Spleen (tissue), 11 donors: ENCODE results near the gene ELFN1. TPM values are rescaled to one million over a fixed set of nuclear protein-coding genes. Genes with fewer than 3 reads are reported as not detected.
A peak's percentile ranks its signal among the peaks of the same experiment; 100 is the strongest.

Experiments
- DNase-seq: peaks from one replicate; pipeline ENCODE4 v3.0.0-alpha.2; 2020
- H3K27ac ChIP-seq, 8 donors: fragments of 200-600 bp; sonication (generic) in 7 of 8; 1 replicate in 4 of 8; 2 replicates in 4 of 8; pipeline versions ENCODE4 v1.5.0 to v1.8.0; 2016 to 2021; ENCODE audit warnings: inconsistent platforms in 4 of 8, mild to moderate bottlenecking in 4 of 8, moderate library complexity in 1 of 8
- H3K27me3 ChIP-seq, 7 donors: fragments of 200-600 bp; sonication (generic) in 6 of 7; replicated peaks in 1 of 7; 1 replicate in 4 of 7; 2 replicates in 3 of 7; pipeline versions ENCODE4 v1.5.0 to v1.8.0; 2016 to 2021; ENCODE audit warnings: inconsistent platforms in 3 of 7, mild to moderate bottlenecking in 1 of 7
- H3K36me3 ChIP-seq, 6 donors: fragments of 200-600 bp; sonication (generic) in 5 of 6; 1 replicate in 4 of 6; 2 replicates in 2 of 6; pipeline versions ENCODE4 v1.5.0 to v1.8.0; 2016 to 2021; ENCODE audit warnings: inconsistent platforms in 2 of 6
- H3K4me1 ChIP-seq, 6 donors: fragments of 200-600 bp; sonication (generic) in 5 of 6; 1 replicate in 3 of 6; 2 replicates in 3 of 6; pipeline versions ENCODE4 v1.5.0 to v1.8.0; 2016 to 2021; ENCODE audit warnings: inconsistent platforms in 3 of 6
- H3K4me3 ChIP-seq, 8 donors: fragments of 200-600 bp; sonication (generic) in 7 of 8; 1 replicate in 4 of 8; 2 replicates in 4 of 8; pipeline versions ENCODE4 v1.5.0 to v1.8.0; 2016 to 2021; ENCODE audit warnings: inconsistent platforms in 4 of 8, mild to moderate bottlenecking in 4 of 8, moderate library complexity in 2 of 8
- H3K9me3 ChIP-seq, 8 donors: fragments of 200-600 bp; sonication (generic) in 7 of 8; 1 replicate in 4 of 8; 2 replicates in 4 of 8; pipeline versions ENCODE4 v1.5.0 to v1.8.0; 2016 to 2021; ENCODE audit warnings: inconsistent platforms in 4 of 8
- CTCF ChIP-seq, 11 experiments: fragments of 200-600 bp in 7 of 11; fragments of 450-650 bp in 4 of 11; sonication (generic) in 4 of 11; IDR thresholded peaks in 8 of 11; conservative IDR thresholded peaks in 3 of 11; 1 replicate in 7 of 11; 2 replicates in 4 of 11; pipeline versions ENCODE4 v1.4.0 to v1.8.0; 2016 to 2021; ENCODE audit warnings: antibody characterized with exemption in 11 of 11, inconsistent platforms in 4 of 11, mild to moderate bottlenecking in 1 of 11
- POLR2A ChIP-seq, 3 donors: fragments of 450-650 bp; IDR thresholded peaks; one replicate each; pipeline ENCODE4 v1.5.1; 2017; ENCODE audit warnings: antibody characterized with exemption in 3 of 3, mild to moderate bottlenecking in 1 of 3
- POLR2AphosphoS5 ChIP-seq, 3 donors: sonication (generic); formaldehyde crosslinking; IDR thresholded peaks; one replicate each; pipeline ENCODE4 v1.5.1; 2017; ENCODE audit warnings: antibody characterized with exemption in 3 of 3
- WGBS, 5 donors: extraction: QIAGEN DNeasy Blood & Tissue Kit in 3 of 5; methylation state at CpG; one replicate each; pipeline versions ENCODE4 v1.1.5 to v1.1.7; 2013 to 2018; 5-methylcytosine and 5-hydroxymethylcytosine counted together
- intact Hi-C: fragments of 100-400 bp; cut with DNase I; formaldehyde crosslinking; loops from one replicate; pipeline ENCODE4 v1.15.0; 2023; ENCODE audit warnings: low total_unique reads
- polyA plus RNA-seq, 3 donors: library from polyadenylated mRNA; stranded (reverse); fragments of 200-250 nt; gene quantifications; one replicate each; pipeline ENCODE4 v1.2.1, GENCODE V29; 2013
- total RNA-seq, 7 donors: library from RNA; depleted of rRNA in 3 of 7; stranded (reverse); fragments of >200 nt in 3 of 7; fragmentation: NEBNext Ultra II Directional in 4 of 7; extraction: Animal tissue kit (Norgen Biotek cat#: 25700) in 4 of 7; gene quantifications; one replicate each; pipeline versions ENCODE4 v1.1.0 to v1.2.1, GENCODE V29; 2016 to 2021
- donor health status: healthy with polysubstance abuse.
- donor health status: DM: no; HTN: no; CAD: no; lungs with moderate emphysema.
- donor health status: DM: no; HTN: no; CAD: no.
- donor health status: Bipolar disorder and iron deficiency.
- donor health status: healthy.
- donor health status: DM: no; HTN: no; CAD: no.
- donor health status: DM: yes; HTN: yes; CAD: no.

Gene ELFN1
- total and polyA plus RNA-seq, 10 donors, result 0.22 to 3.9 (median 2.4) TPM

DNA sequence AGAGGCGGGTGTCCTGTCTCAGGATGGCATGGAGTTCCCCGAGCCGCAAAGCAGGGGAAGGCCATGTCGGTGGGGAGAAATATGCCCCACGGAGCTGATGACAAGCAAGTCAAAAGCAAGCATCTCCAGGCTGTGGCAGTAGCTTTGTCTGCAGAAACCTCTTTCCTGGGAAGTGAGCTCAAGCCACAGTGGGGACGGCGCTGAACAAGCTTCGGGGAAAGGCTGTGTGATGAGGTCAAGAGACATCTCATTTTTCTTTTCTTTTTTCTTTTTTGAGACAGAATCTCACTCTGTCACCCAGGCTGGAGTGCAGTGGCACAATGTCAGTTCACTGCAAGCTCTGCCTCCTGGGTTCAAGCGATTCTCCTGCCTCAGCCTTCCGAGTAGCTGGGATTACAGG is 62.6 kb downstream of the ELFN1 start:
- 80 to 89% (median 87%) methylated on average over 10 of the region's 10 CpGs for WGBS, 5 donors
- no peak for DNase-seq
- Histone ChIP-seq H3K4me3 (no peak overlapping the region), H3K9me3 (peaks cover 0 to 25% (median 13%) of the 10 kb centered on the region in 8 donors), H3K27ac (no peak overlapping the region), H3K27me3 (peaks cover 0 to 38% (median 0%) of the 10 kb centered on the region in 7 donors), H3K36me3 (peaks cover 0 to 4% (median 0%) of the 10 kb centered on the region in 6 donors), H3K4me1 (no peaks in the 10 kb centered on the region)
- TF ChIP-seq CTCF (IDR thresholded peaks at IDR 0.05 in 8 of 11, conservative IDR thresholded peaks at IDR 0.05 in 3 of 11) (no peak), POLR2A (IDR thresholded peaks at IDR 0.05) (no peak), POLR2AphosphoS5 (IDR thresholded peaks at IDR 0.05) (no peak)
- intact Hi-C loops, result no loop called here

DNA sequence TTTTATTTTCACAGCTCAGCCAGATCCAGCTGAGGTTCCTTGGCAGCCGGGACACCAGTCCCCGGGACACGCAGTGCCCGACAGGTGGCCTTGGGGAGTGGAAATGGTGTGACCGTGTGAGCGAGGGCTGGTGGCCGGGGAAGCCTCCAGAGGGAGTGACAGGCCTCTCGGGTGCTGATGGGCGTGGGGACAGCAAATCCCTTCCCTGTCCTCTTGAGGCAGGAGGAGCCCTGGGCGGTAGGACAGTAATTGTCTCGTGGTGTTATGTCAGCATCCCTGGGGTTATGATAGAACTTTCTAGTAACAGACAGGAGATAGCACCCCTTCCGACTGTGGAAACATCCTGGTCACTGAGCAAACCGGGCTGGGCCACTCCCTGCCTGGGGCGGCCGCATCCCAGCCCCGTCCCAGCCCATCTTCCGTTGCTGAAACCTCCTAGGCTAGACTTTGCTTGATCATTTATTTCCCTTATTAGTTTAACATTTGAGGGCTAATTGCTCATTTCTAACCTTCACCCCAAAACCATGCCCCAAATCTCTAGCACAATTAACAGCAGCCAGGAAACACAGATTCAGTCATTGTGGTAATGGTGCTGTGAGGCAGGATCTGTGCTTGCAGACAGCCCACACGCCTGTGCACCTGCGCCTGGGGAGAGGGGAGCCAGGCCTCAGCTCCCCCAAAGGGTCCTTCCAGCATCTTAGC is 63.3 kb downstream of the ELFN1 start:
- Histone ChIP-seq H3K4me1 (peaks cover 0 to 6% (median 0%) of the 10 kb centered on the region in 6 donors), H3K36me3 (peaks cover 0 to 4% (median 0%) of the 10 kb centered on the region in 6 donors), H3K27ac (no peak overlapping the region), H3K4me3 (no peak overlapping the region), H3K9me3 (peaks cover 0 to 23% (median 13%) of the 10 kb centered on the region in 8 donors), H3K27me3 (peaks cover 0 to 44% (median 0%) of the 10 kb centered on the region in 7 donors)
- intact Hi-C loops, result no loop called here
- no peak for DNase-seq
- WGBS, 5 donors, result 74 to 87% (median 82%) methylated on average over 8 to 19 of the region's 19 CpGs
- TF ChIP-seq POLR2A (IDR thresholded peaks at IDR 0.05) (no peak), POLR2AphosphoS5 (IDR thresholded peaks at IDR 0.05) (peak in 2 of 3 donors; percentile 27 to 63)

DNA sequence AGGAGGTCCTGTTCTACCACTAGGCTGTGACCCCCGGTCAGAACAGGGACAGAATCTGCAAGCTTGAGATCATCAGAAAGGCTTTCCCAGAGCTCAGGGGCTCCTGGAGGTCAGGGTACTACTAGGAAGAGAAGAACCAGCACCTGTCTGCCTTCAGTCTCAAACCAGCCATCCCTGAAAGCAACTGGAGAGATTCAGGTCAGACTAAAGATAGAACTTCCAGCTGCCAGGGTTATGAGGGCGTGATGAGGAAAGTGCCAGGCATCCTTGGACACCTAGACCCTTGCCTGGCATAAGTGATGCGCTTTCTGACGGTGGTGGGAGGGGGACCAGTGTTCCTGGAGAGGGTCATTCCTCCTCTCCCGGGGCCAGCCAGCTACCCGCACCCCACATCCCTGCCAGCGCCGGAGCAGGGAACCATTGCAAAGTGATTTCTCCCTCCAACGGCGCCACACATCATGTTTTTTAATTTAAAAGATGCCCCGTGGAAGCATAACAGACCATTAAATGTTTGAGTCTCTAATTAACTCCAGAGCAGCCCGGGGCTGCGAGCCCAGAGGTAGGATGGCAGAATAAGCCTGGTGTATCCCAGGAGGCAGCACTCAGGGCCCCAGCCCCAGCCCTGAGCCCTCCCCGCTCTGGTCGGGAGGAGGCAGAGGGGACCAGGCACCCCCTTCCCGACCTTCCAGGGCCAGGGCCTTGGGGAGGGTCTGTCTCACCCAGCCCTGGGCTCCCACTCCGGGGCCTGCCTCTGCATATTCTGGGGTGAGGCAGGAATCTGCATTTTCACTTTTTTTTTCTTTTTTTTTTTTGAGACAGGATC is 64.0 kb downstream of the ELFN1 start:
- WGBS, 5 donors, result 87 to 91% (median 88%) methylated on average over 16 to 17 of the region's 17 CpGs
- Histone ChIP-seq H3K9me3 (peaks cover 0 to 16% (median 10%) of the 10 kb centered on the region in 8 donors), H3K27ac (no peak overlapping the region), H3K36me3 (peaks cover 0 to 3% (median 0%) of the 10 kb centered on the region in 6 donors), H3K27me3 (peaks cover 0 to 44% (median 0%) of the 10 kb centered on the region in 7 donors), H3K4me1 (peaks cover 0 to 10% (median 0%) of the 10 kb centered on the region in 6 donors), H3K4me3 (no peak overlapping the region)
- TF ChIP-seq CTCF (IDR thresholded peaks at IDR 0.05 in 8 of 11, conservative IDR thresholded peaks at IDR 0.05 in 3 of 11) (no peak), POLR2A (IDR thresholded peaks at IDR 0.05) (no peak), POLR2AphosphoS5 (IDR thresholded peaks at IDR 0.05) (no peak)
- no peak for DNase-seq
- intact Hi-C loops, result no loop called here

- H3K36me3 ChIP-seq, result no peaks in the 10 kb centered on the region
- H3K4me3 ChIP-seq, result no peak overlapping the region
- H3K4me1 ChIP-seq, result peaks cover 0 to 12% (median 0%) of the 10 kb centered on the region in 6 donors
- peaks cover 0 to 5% (median under 1%) of the 10 kb centered on the region in 8 donors for H3K9me3 ChIP-seq
- no peak for DNase-seq
- intact Hi-C loops, result no loop called here
- 59 to 87% (median 75%) methylated on average over 3 to 14 of the region's 14 CpGs for WGBS, 5 donors
- H3K27ac ChIP-seq, result no peak overlapping the region
- TF ChIP-seq POLR2A (IDR thresholded peaks at IDR 0.05) (no peak), CTCF (IDR thresholded peaks at IDR 0.05 in 8 of 11, conservative IDR thresholded peaks at IDR 0.05 in 3 of 11) (no peak), POLR2AphosphoS5 (IDR thresholded peaks at IDR 0.05) (no peak)
- H3K27me3 ChIP-seq, result peaks cover 0 to 44% (median 0%) of the 10 kb centered on the region in 7 donors
Measured at GRCh38 chr7:1735262-1735661, 65.2 kb downstream of the ELFN1 start.
